Gastrocnemius medialis (tissue), 4 donors: Measurements from ENCODE around the gene LRRC49. TPM values are rescaled to one million over a fixed set of nuclear protein-coding genes. Genes with fewer than 3 reads are reported as not detected.

Source experiments
- ATAC-seq, 2 donors: fragments of 150-250 bp; one replicate each; pipeline ENCODE4 v1.9.1; 2016
- DNase-seq, 2 donors: peaks; one replicate each; pipeline ENCODE4 v3.0.0-alpha.2; 2019
- H3K27ac ChIP-seq, 4 donors: fragments of 200-600 bp; sonication (generic); 1 replicate in 1 of 4; 2 replicates in 3 of 4; pipeline ENCODE4 v1.5.1; 2016 to 2018; ENCODE audit warnings: mild to moderate bottlenecking in 2 of 4, moderate library complexity in 1 of 4
- H3K27me3 ChIP-seq, 3 donors: fragments of 200-600 bp; sonication (generic) in 2 of 3; 1 replicate in 1 of 3; 2 replicates in 2 of 3; pipeline versions ENCODE4 v1.5.1 to v1.6.0; 2016 to 2019; ENCODE audit warnings: mild to moderate bottlenecking in 1 of 3, moderate library complexity in 1 of 3
- H3K36me3 ChIP-seq, 2 donors: fragments of 200-600 bp; sonication (generic) in 1 of 2; one replicate each; pipeline ENCODE4 v1.5.1; 2017 to 2018
- H3K4me1 ChIP-seq, 2 donors: fragments of 200-600 bp; sonication (generic) in 1 of 2; one replicate each; pipeline ENCODE4 v1.5.1; 2016 to 2017; ENCODE audit warnings: mild to moderate bottlenecking in 2 of 2
- H3K4me3 ChIP-seq, 4 donors: fragments of 200-600 bp; sonication (generic) in 3 of 4; 1 replicate in 1 of 4; 2 replicates in 3 of 4; pipeline ENCODE4 v1.5.1; 2016 to 2019; ENCODE audit warnings: mild to moderate bottlenecking in 2 of 4
- H3K9me3 ChIP-seq, 3 donors: fragments of 200-600 bp; sonication (generic) in 2 of 3; 1 replicate in 1 of 3; 2 replicates in 2 of 3; pipeline ENCODE4 v1.5.1; 2016 to 2019
- POLR2A ChIP-seq, 2 donors: fragments of 450-650 bp; IDR thresholded peaks; one replicate each; pipeline ENCODE4 v1.6.1; 2017; ENCODE audit warnings: antibody characterized with exemption in 2 of 2, mild to moderate bottlenecking in 2 of 2, moderate library complexity in 2 of 2
- in situ Hi-C, 4 donors: fragments of 200-750 bp; cut with MboI; loops; one replicate each; pipeline versions ENCODE4 v1.15.0 to v1.8.0; 2017; ENCODE audit warnings: low sequenced_read_pairs in 4 of 4
- intact Hi-C: fragments of 100-400 bp; cut with DNase I; formaldehyde crosslinking; loops from one replicate; pipeline ENCODE4 v1.15.1; 2023; ENCODE audit warnings: low total_unique reads
- total RNA-seq, 4 donors: library from RNA; depleted of rRNA; stranded (reverse); fragments of >200 nt; gene quantifications; one replicate each; pipeline versions ENCODE4 v1.1.0 to v1.2.3, GENCODE V29; 2016
- TF ChIP-seq, protein P1 (sequence below), 5 experiments: fragments of 450-650 bp in 3 of 5; fragments of 200-600 bp in 2 of 5; sonication (generic) in 2 of 5; IDR thresholded peaks in 4 of 5; conservative IDR thresholded peaks in 1 of 5; 1 replicate in 4 of 5; 2 replicates in 1 of 5; pipeline ENCODE4 v1.5.1; 2016 to 2019; ENCODE audit warnings: antibody characterized with exemption in 5 of 5, mild to moderate bottlenecking in 3 of 5, moderate library complexity in 3 of 5

LRRC49 gene
- total RNA-seq, 4 donors from 2014 or later = 0.51 to 5.0 (median 2.8) TPM

DNA sequence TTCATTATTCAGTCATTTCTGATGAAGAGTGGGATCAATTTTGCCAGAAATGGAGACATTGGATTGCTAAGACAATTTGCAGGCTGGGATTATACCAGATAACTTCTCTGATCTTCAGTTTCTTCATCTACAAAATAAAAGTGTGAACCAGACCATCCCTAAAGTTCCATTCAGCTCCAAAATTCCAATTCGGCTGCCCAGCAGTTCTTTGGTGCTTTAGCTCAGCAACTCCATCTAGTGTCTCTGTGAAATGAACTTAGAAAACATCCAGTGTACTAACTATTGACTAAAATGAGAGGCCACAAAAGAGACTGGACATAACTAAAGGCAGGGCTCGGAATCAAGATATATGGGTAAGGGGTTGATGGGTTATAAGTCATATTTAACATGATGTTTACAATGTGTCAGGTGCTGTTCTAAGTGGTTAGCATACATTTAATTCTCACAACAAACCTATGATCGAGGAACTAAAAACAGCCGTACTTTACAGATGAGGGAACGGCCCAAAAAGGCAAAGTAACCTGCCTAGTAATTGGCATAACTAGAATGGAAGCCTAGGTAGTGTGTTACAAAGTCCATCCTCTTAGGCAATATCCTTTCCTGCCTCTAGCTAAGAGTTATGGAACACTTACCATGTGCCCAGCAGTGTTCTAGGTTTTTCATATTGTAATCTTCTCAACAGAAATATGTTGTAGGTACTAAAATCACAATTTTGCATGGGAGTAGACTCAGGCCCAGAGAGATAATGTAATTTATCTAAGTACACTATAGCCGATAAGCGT is 17.4 kb upstream of the LRRC49 start:
- Histone ChIP-seq H3K27me3 (no peaks in the 10 kb centered on the region), H3K4me1 (peaks cover 0 to 5% of the 10 kb centered on the region in 2 donors), H3K4me3 (no peak overlapping the region), H3K9me3 (no peaks in the 10 kb centered on the region), H3K27ac (no peak overlapping the region), H3K36me3 (no peaks in the 10 kb centered on the region)
- no peak for DNase-seq
- TF ChIP-seq, protein P1, sequence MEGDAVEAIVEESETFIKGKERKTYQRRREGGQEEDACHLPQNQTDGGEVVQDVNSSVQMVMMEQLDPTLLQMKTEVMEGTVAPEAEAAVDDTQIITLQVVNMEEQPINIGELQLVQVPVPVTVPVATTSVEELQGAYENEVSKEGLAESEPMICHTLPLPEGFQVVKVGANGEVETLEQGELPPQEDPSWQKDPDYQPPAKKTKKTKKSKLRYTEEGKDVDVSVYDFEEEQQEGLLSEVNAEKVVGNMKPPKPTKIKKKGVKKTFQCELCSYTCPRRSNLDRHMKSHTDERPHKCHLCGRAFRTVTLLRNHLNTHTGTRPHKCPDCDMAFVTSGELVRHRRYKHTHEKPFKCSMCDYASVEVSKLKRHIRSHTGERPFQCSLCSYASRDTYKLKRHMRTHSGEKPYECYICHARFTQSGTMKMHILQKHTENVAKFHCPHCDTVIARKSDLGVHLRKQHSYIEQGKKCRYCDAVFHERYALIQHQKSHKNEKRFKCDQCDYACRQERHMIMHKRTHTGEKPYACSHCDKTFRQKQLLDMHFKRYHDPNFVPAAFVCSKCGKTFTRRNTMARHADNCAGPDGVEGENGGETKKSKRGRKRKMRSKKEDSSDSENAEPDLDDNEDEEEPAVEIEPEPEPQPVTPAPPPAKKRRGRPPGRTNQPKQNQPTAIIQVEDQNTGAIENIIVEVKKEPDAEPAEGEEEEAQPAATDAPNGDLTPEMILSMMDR (IDR thresholded peaks at IDR 0.05 in 4 of 5, conservative IDR thresholded peaks at IDR 0.05 in 1 of 5) = peak in 3 of 5 experiments; percentile 9 to 49 (median 44)
- TF ChIP-seq POLR2A (IDR thresholded peaks at IDR 0.05) = no peak
- intact Hi-C loops = loop anchor here (1.0 kb wide), 1 partner anchor 50 kb away; no protein-coding TSS in a partner anchor
- in situ Hi-C loops = loop anchor here in 1 of 4 donors (10.0 kb wide), 1 partner anchor 50 kb away; no protein-coding TSS in a partner anchor
- no peak for ATAC-seq

DNA sequence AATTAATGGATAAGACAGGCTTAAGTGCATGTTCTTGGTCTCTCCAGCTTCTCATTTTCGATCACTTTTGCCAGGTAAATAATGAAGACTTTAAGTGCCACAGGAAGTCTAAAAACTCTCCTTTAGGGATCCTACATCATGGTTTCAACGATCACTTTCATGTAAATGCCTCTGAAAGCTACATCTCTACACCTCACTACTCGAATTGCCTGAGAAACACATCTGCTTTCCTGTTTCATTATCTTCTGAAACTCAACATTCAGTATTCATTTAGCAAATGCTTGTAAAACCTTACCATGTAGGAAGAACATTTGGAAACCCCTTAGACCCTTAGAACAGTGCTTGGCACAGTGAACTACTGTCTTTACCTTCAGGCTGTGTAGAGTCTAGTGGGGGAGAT is 16.6 kb upstream of the LRRC49 start:
- TF ChIP-seq, protein P1 (IDR thresholded peaks at IDR 0.05 in 4 of 5, conservative IDR thresholded peaks at IDR 0.05 in 1 of 5) = no peak
- no peak for TF ChIP-seq POLR2A (IDR thresholded peaks at IDR 0.05)
- no peak overlapping the region for H3K4me3 ChIP-seq
- H3K27me3 ChIP-seq = no peaks in the 10 kb centered on the region
- no peak overlapping the region for H3K27ac ChIP-seq
- no peaks in the 10 kb centered on the region for H3K36me3 ChIP-seq
- H3K9me3 ChIP-seq = no peaks in the 10 kb centered on the region
- intact Hi-C loops = no loop called here
- ATAC-seq = no peak
- no peak for DNase-seq
- in situ Hi-C loops = loop anchor here in 1 of 4 donors (10.0 kb wide), 1 partner anchor 51 kb away; no protein-coding TSS in a partner anchor
- no peaks in the 10 kb centered on the region for H3K4me1 ChIP-seq

DNA sequence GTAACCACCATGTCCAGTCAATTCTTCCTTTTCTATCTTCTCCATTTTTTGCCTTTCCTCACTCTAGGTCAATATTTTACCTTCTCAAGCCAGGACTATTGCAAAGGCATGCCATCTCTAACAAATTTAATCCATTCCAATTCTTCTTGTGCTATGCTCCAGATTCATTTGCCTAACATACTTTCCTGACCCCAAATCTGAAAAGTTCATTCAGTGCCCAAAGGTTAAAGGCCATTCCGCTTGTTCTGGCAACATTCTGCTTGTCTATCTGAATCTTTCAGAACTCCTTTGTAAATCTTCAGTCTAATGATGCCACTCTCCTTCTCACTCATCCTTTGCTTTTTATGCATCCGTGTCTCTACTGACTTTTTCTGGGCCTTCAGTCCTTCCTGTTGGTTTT is 15.9 kb upstream of the LRRC49 start:
- no peaks in the 10 kb centered on the region for H3K27me3 ChIP-seq
- H3K36me3 ChIP-seq = no peaks in the 10 kb centered on the region
- DNase-seq (no peak), ATAC-seq (no peak)
- no peaks in the 10 kb centered on the region for H3K4me1 ChIP-seq
- no peak overlapping the region for H3K4me3 ChIP-seq
- no peaks in the 10 kb centered on the region for H3K9me3 ChIP-seq
- no peak for TF ChIP-seq POLR2A (IDR thresholded peaks at IDR 0.05)
- TF ChIP-seq, protein P1 (IDR thresholded peaks at IDR 0.05 in 4 of 5, conservative IDR thresholded peaks at IDR 0.05 in 1 of 5) = no peak
- intact Hi-C loops (no loop called here), in situ Hi-C loops (loop anchor here in 1 of 4 donors (10.0 kb wide), 1 partner anchor 52 kb away; no protein-coding TSS in a partner anchor)
- no peak overlapping the region for H3K27ac ChIP-seq

DNA sequence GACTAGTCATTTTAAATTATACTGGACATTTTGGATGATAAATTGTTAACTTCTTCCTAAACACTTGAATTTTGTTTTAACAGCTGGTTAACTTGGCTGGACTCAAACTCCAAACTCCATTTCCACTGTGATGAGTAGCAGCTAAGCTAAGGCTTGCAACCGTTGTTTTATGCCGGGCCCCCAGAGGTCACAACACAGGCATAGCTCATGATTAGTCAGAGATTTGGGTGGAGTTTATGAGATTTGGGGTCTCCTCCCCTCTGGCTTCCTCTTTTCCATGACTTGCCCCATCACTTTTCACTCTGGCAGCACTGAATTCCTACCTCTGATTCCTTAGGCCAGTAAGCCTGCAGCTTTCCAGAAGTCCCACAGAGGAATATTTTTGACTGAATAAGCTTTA is 13.2 kb upstream of the LRRC49 start:
- no peaks in the 10 kb centered on the region for H3K9me3 ChIP-seq
- no peak for DNase-seq
- no peak overlapping the region for H3K4me3 ChIP-seq
- no peak for ATAC-seq
- in situ Hi-C loops (loop anchor here in 1 of 4 donors (10.0 kb wide), 1 partner anchor 55 kb away; no protein-coding TSS in a partner anchor), intact Hi-C loops (no loop called here)
- H3K27ac ChIP-seq = no peak overlapping the region
- no peaks in the 10 kb centered on the region for H3K36me3 ChIP-seq
- TF ChIP-seq, protein P1 (IDR thresholded peaks at IDR 0.05 in 4 of 5, conservative IDR thresholded peaks at IDR 0.05 in 1 of 5) = no peak
- no peak for TF ChIP-seq POLR2A (IDR thresholded peaks at IDR 0.05)
- no peaks in the 10 kb centered on the region for H3K27me3 ChIP-seq
- H3K4me1 ChIP-seq = no peaks in the 10 kb centered on the region
